HCT116 (cell line): ENCODE measurements around the gene STPG1. TPM values are rescaled to one million over a fixed set of nuclear protein-coding genes. Genes with fewer than 3 reads are reported as not detected.

ENCODE experiments used
- ATAC-seq: fragments of 200-7000 bp; cut with Tn5 transposase; 2 replicates; pipeline ENCODE4 v1.9.1; 2020; ENCODE audit warnings: mild to moderate bottlenecking, moderate library complexity
- BruUV-seq: library from RNA; stranded (reverse); fragments of 400-500 nt; replicated peaks from 2 replicates; lab custom pipeline; 2021; lab: Mats Ljungman, UMichigan
- CTCF ChIA-PET: fragments of 300-600 bp; sonication (Branson Sonifier 250); formaldehyde crosslinking; loops from one replicate; lab custom pipeline; 2021; ENCODE audit warnings: antibody characterized with exemption; lab: Charles Lee
- POLR2A ChIA-PET: fragments of 300-600, 350-600 bp; sonication (Branson Sonifier 250); formaldehyde crosslinking; loops from one replicate; lab custom pipeline; 2021; ENCODE audit warnings: antibody characterized with exemption; lab: Charles Lee
- RAD21 ChIA-PET, 2 experiments: fragments of 300-600 bp; sonication (Branson Sonifier 250); formaldehyde crosslinking; loops; one replicate each; lab custom pipeline; 2023; ENCODE audit warnings: low total read pairs in 2 of 2; ENCODE audit not compliant: uncharacterized antibody in 2 of 2, unreplicated experiment in 2 of 2, low non-redundant PET in 1 of 2; lab: Charles Lee
- DNase-seq: peaks from one replicate; pipeline ENCODE4 v3.0.0-alpha.2; 2010; ENCODE audit warnings: low read depth, low spot score
- H2AFZ ChIP-seq: fragments of 200-600 bp; shearing (Covaris generic), sonication (generic); 2 replicates; pipeline ENCODE4 v1.6.1; 2017; ENCODE audit warnings: low read depth, mixed run types, mixed read lengths, antibody characterized with exemption, low read length; ENCODE audit not compliant: poor library complexity, severe bottlenecking
- H3K27ac ChIP-seq: 2 replicates; pipeline ENCODE4 v1.5.1; 2012; ENCODE audit warnings: low read depth, low read length
- H3K27me3 ChIP-seq: fragments of 200-600 bp; sonication (generic); 2 replicates; pipeline ENCODE4 v1.6.1; 2016; ENCODE audit warnings: mixed run types, low read length, mixed read lengths; ENCODE audit not compliant: insufficient read depth
- H3K36me3 ChIP-seq, 2 experiments: fragments of 200-500 bp in 1 of 2; fragments of 200-600 bp in 1 of 2; sonication (Bioruptor generic) in 1 of 2; sonication (generic) in 1 of 2; 2 replicates each; pipeline versions ENCODE4 v1.5.1 to v1.6.1; 2014 to 2016; ENCODE audit warnings: low read length in 2 of 2, inconsistent platforms in 1 of 2, mixed read lengths in 1 of 2, mixed run types in 1 of 2; ENCODE audit not compliant: insufficient read depth in 2 of 2, control insufficient read depth in 1 of 2
- H3K4me1 ChIP-seq, 2 experiments: fragments of 200-600 bp in 1 of 2; sonication (generic) in 1 of 2; 2 replicates each; pipeline versions ENCODE4 v1.5.1 to v1.6.1; 2012 to 2017; ENCODE audit warnings: low read length in 2 of 2, inconsistent platforms in 1 of 2, mild to moderate bottlenecking in 1 of 2, mixed read lengths in 1 of 2, mixed run types in 1 of 2, moderate library complexity in 1 of 2; ENCODE audit not compliant: insufficient read depth in 2 of 2, control insufficient read depth in 1 of 2
- H3K4me2 ChIP-seq: fragments of 200-600 bp; sonication (generic); 2 replicates; pipeline ENCODE4 v1.6.1; 2017; ENCODE audit warnings: mixed run types, low read length, mixed read lengths
- H3K4me3 ChIP-seq, 2 experiments: fragments of 200-600 bp in 1 of 2; sonication (generic) in 1 of 2; replicated peaks in 1 of 2; 2 replicates each; pipeline ENCODE4 v1.5.1; 2011 to 2016; ENCODE audit warnings: low read length in 2 of 2, control low read depth in 1 of 2, low read depth in 1 of 2, mild to moderate bottlenecking in 1 of 2, mixed read lengths in 1 of 2, mixed run types in 1 of 2
- H3K79me2 ChIP-seq: fragments of 200-600 bp; sonication (generic); 2 replicates; pipeline ENCODE4 v1.6.1; 2017; ENCODE audit warnings: mild to moderate bottlenecking, mixed run types, low read length, moderate library complexity, mixed read lengths; ENCODE audit not compliant: insufficient read depth
- H3K9ac ChIP-seq: fragments of 200-600 bp; sonication (generic); 2 replicates; pipeline ENCODE4 v1.6.1; 2016; ENCODE audit warnings: low read length, mixed read lengths
- H3K9me2 ChIP-seq: fragments of 200-600 bp; sonication (generic), shearing (Covaris generic); 2 replicates; pipeline ENCODE4 v1.6.1; 2017; ENCODE audit warnings: mixed run types, mild to moderate bottlenecking, moderate library complexity; ENCODE audit not compliant: insufficient read depth
- H3K9me3 ChIP-seq, 2 experiments: fragments of 200-500 bp in 1 of 2; fragments of 200-600 bp in 1 of 2; sonication (Bioruptor generic) in 1 of 2; sonication (generic) in 1 of 2; 2 replicates each; pipeline ENCODE4 v1.6.1; 2014 to 2017; ENCODE audit warnings: low read length in 2 of 2, mixed read lengths in 2 of 2, inconsistent platforms in 1 of 2, low read depth in 1 of 2, mild to moderate bottlenecking in 1 of 2, mixed run types in 1 of 2, moderate library complexity in 1 of 2; ENCODE audit not compliant: control insufficient read depth in 1 of 2, insufficient read depth in 1 of 2
- H4K20me1 ChIP-seq: fragments of 200-600 bp; sonication (generic), shearing (Covaris generic); 2 replicates; pipeline ENCODE4 v1.6.1; 2017; ENCODE audit warnings: mixed run types, mild to moderate bottlenecking, moderate library complexity; ENCODE audit not compliant: insufficient read depth
- CEBPB ChIP-seq: IDR thresholded peaks from 2 replicates; pipeline ENCODE4 v1.6.1; 2012; ENCODE audit warnings: low read depth
- EGR1 ChIP-seq: IDR thresholded peaks from 2 replicates; pipeline ENCODE4 v1.6.1; 2012; ENCODE audit warnings: low read depth
- ELF1 ChIP-seq: IDR thresholded peaks from 2 replicates; pipeline ENCODE4 v1.6.1; 2012; ENCODE audit warnings: low read depth, borderline replicate concordance
- EZH2 ChIP-seq: fragments of 200-600 bp; sonication (generic); IDR thresholded peaks from 2 replicates; pipeline ENCODE4 v1.6.1; 2017; ENCODE audit warnings: antibody characterized with exemption, mixed run types
- JUND ChIP-seq: IDR thresholded peaks from 2 replicates; pipeline ENCODE4 v1.6.1; 2012
- POLR2A ChIP-seq: IDR thresholded peaks from 2 replicates; pipeline ENCODE4 v1.7.0; 2011; ENCODE audit warnings: borderline replicate concordance; ENCODE audit not compliant: insufficient read depth, insufficient read length; ENCODE audit errors: extremely low read depth
- POLR2AphosphoS5 ChIP-seq: IDR thresholded peaks from 2 replicates; pipeline ENCODE4 v1.6.1; 2011; ENCODE audit warnings: mild to moderate bottlenecking, low read depth, low read length, moderate library complexity
- RAD21 ChIP-seq: IDR thresholded peaks from 2 replicates; pipeline ENCODE4 v1.6.1; 2012; ENCODE audit warnings: low read depth, mild to moderate bottlenecking
- SIN3A ChIP-seq: IDR thresholded peaks from 2 replicates; pipeline ENCODE4 v1.6.1; 2012; ENCODE audit warnings: low read depth
- SP1 ChIP-seq: IDR thresholded peaks from 2 replicates; pipeline ENCODE4 v1.6.1; 2012; ENCODE audit warnings: low read depth
- SRF ChIP-seq: IDR thresholded peaks from 2 replicates; pipeline ENCODE4 v1.6.1; 2012; ENCODE audit warnings: low read depth
- TCF7L2 ChIP-seq: IDR thresholded peaks from 2 replicates; pipeline ENCODE4 v1.7.0; 2011; ENCODE audit warnings: borderline replicate concordance, inconsistent platforms; ENCODE audit not compliant: insufficient read depth, insufficient read length; ENCODE audit errors: extremely low read depth
- intact Hi-C: fragments of 100-400 bp; cut with micrococcal nuclease; formaldehyde crosslinking; loops from 2 replicates; pipeline ENCODE4 v1.10.0; 2022
- total RNA-seq: library from RNA; stranded (reverse); gene quantifications from one replicate; pipeline ENCODE4 v1.2.1, GENCODE V29; 2021; ENCODE audit not compliant: unreplicated experiment
- TF ChIP-seq, protein P1 (sequence below): IDR thresholded peaks from 2 replicates; pipeline ENCODE4 v1.6.1; 2012
- TF ChIP-seq, protein P2 (sequence below), 3 experiments: fragments of 200-600 bp in 1 of 3; sonication (generic) in 1 of 3; IDR thresholded peaks in 2 of 3; conservative IDR thresholded peaks in 1 of 3; 2 replicates each; pipeline ENCODE4 v1.5.1; 2012 to 2017; ENCODE audit warnings: low read depth in 2 of 3, low read length in 2 of 3, antibody characterized with exemption in 1 of 3, borderline replicate concordance in 1 of 3, control low read depth in 1 of 3, mild to moderate bottlenecking in 1 of 3, mixed read lengths in 1 of 3, mixed run types in 1 of 3, moderate library complexity in 1 of 3; ENCODE audit not compliant: insufficient read depth in 1 of 3
- TF ChIP-seq, protein P3 (sequence below): IDR thresholded peaks from 2 replicates; pipeline ENCODE4 v1.6.1; 2011; ENCODE audit warnings: mild to moderate bottlenecking, low read length, moderate library complexity; ENCODE audit not compliant: insufficient replicate concordance; ENCODE audit errors: extremely low read depth

Gene STPG1
- total RNA-seq, 1 experiment from 2014 or later: 13.4 TPM

DNA sequence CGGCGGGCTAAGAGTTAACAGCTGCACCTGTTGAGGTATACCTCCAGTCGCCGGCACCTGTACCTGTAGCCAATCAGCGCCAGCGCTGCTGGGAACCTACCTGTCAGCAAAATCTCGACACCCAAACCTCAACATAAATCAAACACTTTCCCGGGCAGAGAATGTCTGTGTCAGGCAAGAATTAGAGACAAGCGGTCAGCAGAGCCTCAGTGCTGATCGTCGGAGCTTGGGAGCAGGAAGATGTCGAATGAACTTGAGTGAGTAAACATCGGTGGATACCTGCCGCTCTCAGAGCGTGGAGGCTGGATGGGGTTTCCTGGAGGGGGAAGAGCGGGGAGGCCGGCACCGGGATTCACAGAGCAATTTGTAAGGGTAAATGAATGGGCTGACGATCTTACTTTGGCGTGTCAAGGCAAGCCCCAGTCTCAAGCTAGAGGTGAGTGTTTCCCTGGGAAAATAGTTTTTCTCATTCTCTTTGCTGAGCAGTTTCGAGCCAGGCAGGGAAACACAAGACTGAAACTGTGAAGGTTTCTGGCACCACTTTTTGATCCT, 94.2 kb downstream of the STPG1 start, which contains the start of gene GRHL3:
Gene GRHL3 (plus strand): TSS at position 46 of the 552 bp plus-strand sequence. CDS start 195 bp downstream, at position 241.
- intact Hi-C loops: no loop called here
- RAD21 ChIA-PET: interaction anchor here in 1 of 2 experiments (0.9 kb wide), 1 partner anchor 117 kb away, joined by 3 read pairs; no protein-coding TSS in a partner anchor
- TF ChIP-seq EZH2: 0 out of 2 replicates have a peak, but pooled peaks have one; percentile 77
- TF ChIP-seq SRF: no peak
- Histone ChIP-seq H3K9ac (no peak within 1 kb of the TSS), H3K27me3 (peaks cover 49% of the 10 kb centered on the region), H4K20me1 (no peaks in the 10 kb centered on the region), H3K36me3 (no peaks in the 10 kb centered on the region), H2AFZ (peak within 1 kb of the TSS; percentile 19), H3K4me1 (peaks cover 47 to 83% of the 10 kb centered on the region in 2 experiments), H3K79me2 (no peaks in the 10 kb centered on the region), H3K27ac (no peak within 1 kb of the TSS), H3K9me2 (no peaks in the 10 kb centered on the region), H3K9me3 (no peaks in the 10 kb centered on the region), H3K4me2 (peak within 1 kb of the TSS; percentile 92), H3K4me3 (peak within 1 kb of the TSS; percentile 22 to 48)
- CTCF ChIA-PET: interaction anchor here (0.7 to 1.5 kb wide), 3 partner anchors 11 to 72 kb away, joined by 3 to 4 read pairs (median 4); no protein-coding TSS in a partner anchor
- peak; percentile 46 for DNase-seq
- peak; percentile 33 for ATAC-seq
- POLR2A ChIA-PET: no interaction called here
- BruUV-seq: no TSS peak

DNA sequence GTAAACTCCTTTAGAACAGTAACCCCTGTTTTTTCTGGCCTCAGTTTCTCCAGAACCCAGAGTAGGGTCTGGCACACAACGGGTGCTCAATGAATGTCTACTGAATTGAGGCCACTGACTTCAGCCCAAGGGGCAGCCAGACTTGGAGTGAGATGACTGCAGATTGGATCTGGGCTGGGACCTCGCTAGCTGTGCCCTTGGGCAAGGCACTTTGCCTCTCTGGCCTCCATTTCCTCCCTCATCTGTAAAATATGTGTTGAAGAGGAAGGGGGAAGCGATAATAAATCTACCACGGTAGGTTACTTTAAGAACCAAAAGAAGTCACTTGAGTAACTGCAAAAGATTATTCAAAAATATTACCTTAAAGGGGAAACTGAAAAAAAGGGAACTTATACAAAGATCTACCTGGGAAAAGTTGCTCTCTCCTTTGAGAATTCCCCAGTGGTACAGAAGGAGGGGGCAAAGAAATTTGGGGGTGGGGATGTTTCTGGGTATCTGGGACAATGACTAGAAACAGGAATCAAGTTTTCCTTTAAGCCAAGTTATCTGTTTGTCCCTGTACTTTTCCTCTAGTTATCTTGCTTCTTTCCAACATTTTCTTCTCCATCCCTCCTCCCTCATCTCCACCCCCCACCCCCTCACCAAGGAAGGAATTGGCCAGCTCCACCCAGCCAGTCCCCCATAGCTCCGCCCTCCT, 94.8 kb downstream of the STPG1 start:
- ChIA-PET RAD21 (no interaction called here), POLR2A (no interaction called here), CTCF (interaction anchor here (0.7 to 1.5 kb wide), 3 partner anchors 10 to 73 kb away, joined by 3 to 4 read pairs (median 4); no protein-coding TSS in a partner anchor)
- H4K20me1 ChIP-seq: no peaks in the 10 kb centered on the region
- H3K4me1 ChIP-seq: peaks cover 47 to 81% of the 10 kb centered on the region in 2 experiments
- no peaks in the 10 kb centered on the region for H3K9me2 ChIP-seq
- no peaks in the 10 kb centered on the region for H3K79me2 ChIP-seq
- BruUV-seq: no TSS peak
- DNase-seq (no peak), ATAC-seq (no peak)
- H2AFZ ChIP-seq: no peak overlapping the region
- intact Hi-C loops: no loop called here
- no peaks in the 10 kb centered on the region for H3K36me3 ChIP-seq
- no peak overlapping the region for H3K9ac ChIP-seq
- peaks cover 43% of the 10 kb centered on the region for H3K27me3 ChIP-seq
- no peak overlapping the region for H3K27ac ChIP-seq
- no peak for TF ChIP-seq SRF
- TF ChIP-seq, protein P1, sequence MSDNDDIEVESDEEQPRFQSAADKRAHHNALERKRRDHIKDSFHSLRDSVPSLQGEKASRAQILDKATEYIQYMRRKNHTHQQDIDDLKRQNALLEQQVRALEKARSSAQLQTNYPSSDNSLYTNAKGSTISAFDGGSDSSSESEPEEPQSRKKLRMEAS: no peak
- no peak for TF ChIP-seq SP1
- no peak for TF ChIP-seq JUND
- TF ChIP-seq, protein P2, sequence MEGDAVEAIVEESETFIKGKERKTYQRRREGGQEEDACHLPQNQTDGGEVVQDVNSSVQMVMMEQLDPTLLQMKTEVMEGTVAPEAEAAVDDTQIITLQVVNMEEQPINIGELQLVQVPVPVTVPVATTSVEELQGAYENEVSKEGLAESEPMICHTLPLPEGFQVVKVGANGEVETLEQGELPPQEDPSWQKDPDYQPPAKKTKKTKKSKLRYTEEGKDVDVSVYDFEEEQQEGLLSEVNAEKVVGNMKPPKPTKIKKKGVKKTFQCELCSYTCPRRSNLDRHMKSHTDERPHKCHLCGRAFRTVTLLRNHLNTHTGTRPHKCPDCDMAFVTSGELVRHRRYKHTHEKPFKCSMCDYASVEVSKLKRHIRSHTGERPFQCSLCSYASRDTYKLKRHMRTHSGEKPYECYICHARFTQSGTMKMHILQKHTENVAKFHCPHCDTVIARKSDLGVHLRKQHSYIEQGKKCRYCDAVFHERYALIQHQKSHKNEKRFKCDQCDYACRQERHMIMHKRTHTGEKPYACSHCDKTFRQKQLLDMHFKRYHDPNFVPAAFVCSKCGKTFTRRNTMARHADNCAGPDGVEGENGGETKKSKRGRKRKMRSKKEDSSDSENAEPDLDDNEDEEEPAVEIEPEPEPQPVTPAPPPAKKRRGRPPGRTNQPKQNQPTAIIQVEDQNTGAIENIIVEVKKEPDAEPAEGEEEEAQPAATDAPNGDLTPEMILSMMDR (IDR thresholded peaks at IDR 0.05 in 2 of 3, conservative IDR thresholded peaks at IDR 0.05 in 1 of 3; ENCODE audit: borderline replicate concordance in 1 of 3, insufficient read depth in 1 of 3, low read depth in 2 of 3, low read length in 2 of 3): no peak
- TF ChIP-seq POLR2A: no peak
- TF ChIP-seq EGR1: no peak
- no peak for TF ChIP-seq SIN3A
- no peak for TF ChIP-seq POLR2AphosphoS5
- TF ChIP-seq, protein P3, sequence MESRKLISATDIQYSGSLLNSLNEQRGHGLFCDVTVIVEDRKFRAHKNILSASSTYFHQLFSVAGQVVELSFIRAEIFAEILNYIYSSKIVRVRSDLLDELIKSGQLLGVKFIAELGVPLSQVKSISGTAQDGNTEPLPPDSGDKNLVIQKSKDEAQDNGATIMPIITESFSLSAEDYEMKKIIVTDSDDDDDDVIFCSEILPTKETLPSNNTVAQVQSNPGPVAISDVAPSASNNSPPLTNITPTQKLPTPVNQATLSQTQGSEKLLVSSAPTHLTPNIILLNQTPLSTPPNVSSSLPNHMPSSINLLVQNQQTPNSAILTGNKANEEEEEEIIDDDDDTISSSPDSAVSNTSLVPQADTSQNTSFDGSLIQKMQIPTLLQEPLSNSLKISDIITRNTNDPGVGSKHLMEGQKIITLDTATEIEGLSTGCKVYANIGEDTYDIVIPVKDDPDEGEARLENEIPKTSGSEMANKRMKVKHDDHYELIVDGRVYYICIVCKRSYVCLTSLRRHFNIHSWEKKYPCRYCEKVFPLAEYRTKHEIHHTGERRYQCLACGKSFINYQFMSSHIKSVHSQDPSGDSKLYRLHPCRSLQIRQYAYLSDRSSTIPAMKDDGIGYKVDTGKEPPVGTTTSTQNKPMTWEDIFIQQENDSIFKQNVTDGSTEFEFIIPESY: no peak
- TF ChIP-seq RAD21: no peak
- no peak for TF ChIP-seq TCF7L2
- no peak for TF ChIP-seq CEBPB
- TF ChIP-seq ELF1: no peak
- H3K9me3 ChIP-seq: no peaks in the 10 kb centered on the region
- peak overlapping the region; percentile 92 for H3K4me2 ChIP-seq
- H3K4me3 ChIP-seq: peak overlapping the region in 1 of 2 experiments; percentile 48; a peak in 3 of 4 replicates
